ENCODE results near the gene INTS15. TPM values are rescaled to one million over a fixed set of nuclear protein-coding genes. Genes with fewer than 3 reads are reported as not detected.

Gene INTS15
- total and polyA plus RNA-seq, 2 donors (not counting 3 experiments of a cell fraction or from before 2014, with no cell fraction given): 35.7 to 51.6 TPM

GRCh38 chr7:6608794-6609193 is 19.0 kb downstream of the INTS15 start:
- intact Hi-C loops (cut with micrococcal nuclease): no loop called here
- dilution Hi-C loops (cut with MboI; ENCODE audit: extremely low pct_ligation_motif_present, low sequenced_read_pairs): no loop called here
- no peak overlapping the region for H2AFZ ChIP-seq (ENCODE audit: low read depth, low read length)
- peaks cover 3 to 5% of the 10 kb centered on the region in 2 experiments for H3K27me3 ChIP-seq (ENCODE audit: control insufficient read depth in 2 of 2, insufficient read depth in 2 of 2, low read length in 2 of 2)
- H3K9me3 ChIP-seq (replicated peaks; ENCODE audit: control insufficient read depth, insufficient read depth, low read length): no peaks in the 10 kb centered on the region
- POLR2A ChIA-PET: no interaction called here
- DNase-seq (ENCODE audit: low read depth, low spot score) (no peak), FAIRE-seq (no peak)
- CTCF ChIA-PET: no interaction called here
- no peaks in the 10 kb centered on the region for H3K4me1 ChIP-seq (ENCODE audit: control insufficient read depth, extremely low read depth, insufficient read depth, low read length)
- H3K36me3 ChIP-seq (ENCODE audit: control insufficient read depth in 2 of 2, extremely low read depth in 1 of 2, insufficient read depth in 2 of 2, low read length in 2 of 2): peaks cover 0 to 4% of the 10 kb centered on the region in 2 experiments
- H3K9ac ChIP-seq (replicated peaks; ENCODE audit: extremely low read depth, insufficient read depth, low read length): no peak overlapping the region
- H3K27ac ChIP-seq (ENCODE audit: insufficient read depth, low read depth, low read length): no peak overlapping the region
- H3K4me2 ChIP-seq (ENCODE audit: insufficient read depth, low read length): no peak overlapping the region
- TF ChIP-seq MAX (IDR thresholded peaks at IDR 0.05; ENCODE audit: insufficient read depth, insufficient read length) (no peak), EZH2 (IDR thresholded peaks at IDR 0.05; ENCODE audit: borderline replicate concordance, low read depth, low read length, severe bottlenecking) (no peak), POLR2A (IDR thresholded peaks at IDR 0.05; ENCODE audit: low read depth, low read length) (no peak), GATA2 (IDR thresholded peaks at IDR 0.05; ENCODE audit: insufficient read depth, insufficient read length, low read depth, low read length) (no peak), FOS (IDR thresholded peaks at IDR 0.05; ENCODE audit: borderline replicate concordance, insufficient read depth, low read length) (no peak), JUN (IDR thresholded peaks at IDR 0.05; ENCODE audit: borderline replicate concordance, insufficient read depth, insufficient read length, low read depth) (no peak), POLR2AphosphoS5 (IDR thresholded peaks at IDR 0.05; ENCODE audit: insufficient read depth, low read depth, low read length) (no peak), CTCF (IDR thresholded peaks at IDR 0.05; ENCODE audit: extremely low read depth in 1 of 2, insufficient read depth in 1 of 2, low read depth in 1 of 2, low read length in 2 of 2) (no peak), MYC (IDR thresholded peaks at IDR 0.05; ENCODE audit: low read depth, low read length) (no peak)
- no peak overlapping the region for H3K4me3 ChIP-seq (replicated peaks in 1 of 3; ENCODE audit: insufficient read depth in 1 of 3, low read depth in 1 of 3, low read length in 3 of 3)
- H3K9me1 ChIP-seq (replicated peaks; ENCODE audit: control insufficient read depth, extremely low read depth, insufficient read depth, low read length): no peaks in the 10 kb centered on the region
- H4K20me1 ChIP-seq (replicated peaks; ENCODE audit: control insufficient read depth, extremely low read depth, insufficient read depth, low read length): no peaks in the 10 kb centered on the region
- no TSS peak for BruUV-seq (replicated peaks)
- H3K79me2 ChIP-seq (ENCODE audit: control insufficient read depth, insufficient read depth, low read length): no peaks in the 10 kb centered on the region
